Ramos (cell line): ENCODE results near the gene PDZD7.

ENCODE experiments used
- in situ Hi-C: fragments of 300-500 bp; cut with MboI; formaldehyde crosslinking; loops from one replicate; pipeline ENCODE4 v1.14.3; 2022; ENCODE audit warnings: low sequenced_read_pairs; ENCODE audit not compliant: unreplicated experiment

The PDZD7 gene

DNA sequence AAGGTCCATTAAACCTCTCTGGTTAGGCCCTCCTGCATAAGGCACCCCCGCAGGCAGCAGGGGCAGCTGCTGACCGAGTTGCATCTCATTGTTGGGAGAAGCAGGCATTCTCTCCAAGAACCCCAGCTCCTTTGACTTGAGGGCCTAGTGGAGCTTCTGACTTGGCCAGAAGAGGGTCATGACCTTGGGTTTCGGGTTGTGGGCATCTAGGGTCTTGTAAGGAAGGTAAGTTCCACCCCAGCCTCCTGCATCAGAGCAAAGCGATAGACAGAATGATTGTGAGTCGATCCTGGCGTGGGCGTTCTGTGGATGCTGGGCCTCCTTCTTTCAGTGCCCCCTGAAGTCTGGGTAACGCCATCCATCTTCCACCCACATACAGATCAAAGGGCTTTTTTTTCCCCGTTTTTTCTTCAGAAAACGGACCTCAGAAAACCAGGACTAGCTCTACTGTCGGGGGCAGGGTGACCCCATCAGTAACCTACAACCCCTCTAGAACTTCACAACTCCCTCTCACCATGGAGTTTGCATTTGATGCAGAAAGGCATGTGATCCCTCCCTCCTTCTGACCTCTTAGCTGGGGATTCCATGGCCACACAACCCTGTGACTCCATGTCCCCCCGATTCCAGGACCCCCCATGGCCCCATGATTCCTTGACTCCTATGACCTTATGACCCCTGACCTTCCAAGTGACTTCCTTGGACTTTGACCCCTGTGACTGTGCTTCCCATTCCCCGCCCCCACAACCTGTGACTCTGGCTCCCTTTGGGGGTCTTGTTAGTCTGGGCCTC, 58.6 kb downstream of the PDZD7 start:
- in situ Hi-C loops: no loop called here

- in situ Hi-C loops: no loop called here
These were observed 59.8 kb downstream of the PDZD7 start for GRCh38 chr10:100970914-100971811.

GRCh38 chr10:100970076-100970913, 60.6 kb downstream of the PDZD7 start:
- in situ Hi-C loops: no loop called here

DNA sequence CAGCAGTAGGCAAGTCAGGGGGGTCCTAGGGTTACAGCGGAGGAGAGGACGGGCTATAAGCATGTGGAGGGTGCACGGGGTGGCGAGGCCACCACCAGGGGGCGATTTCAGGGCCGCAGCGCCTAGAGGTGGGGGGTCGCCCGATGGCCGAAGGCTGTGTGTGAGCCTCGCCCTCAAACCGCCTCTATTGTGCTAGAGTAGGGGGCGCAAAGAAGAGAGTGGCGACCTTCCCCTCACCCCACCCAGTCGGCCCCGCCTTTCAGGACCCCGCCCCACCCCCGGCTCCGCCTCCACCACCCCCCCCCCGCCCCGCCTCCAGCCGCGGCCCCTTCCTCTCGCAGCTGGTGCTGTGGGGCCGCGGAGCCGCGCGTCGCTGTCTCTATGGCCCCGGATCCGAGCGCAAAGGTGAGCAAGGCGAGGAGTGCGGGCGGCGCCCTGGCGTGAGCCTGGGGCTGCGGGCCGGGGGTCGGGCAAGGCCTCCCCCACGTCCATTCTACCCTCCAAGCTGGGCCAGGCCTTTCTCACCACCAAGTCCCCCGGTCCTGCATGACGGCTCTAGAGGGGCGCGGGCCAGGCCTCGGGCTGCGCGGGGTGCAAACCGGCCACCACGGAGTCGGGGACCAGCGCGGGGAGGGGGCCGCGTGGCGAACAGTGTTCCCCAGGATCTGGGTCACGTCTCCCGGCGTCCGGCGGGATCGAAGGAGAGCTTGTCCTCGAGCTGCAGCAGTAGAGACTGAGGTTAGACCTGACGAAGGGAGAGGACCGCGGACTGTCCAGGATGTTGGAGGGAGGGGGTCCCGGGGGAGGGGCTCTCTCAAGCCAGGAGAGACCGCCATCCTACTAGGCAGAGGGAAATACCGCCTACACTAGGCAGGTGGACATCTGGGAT, 61.5 kb downstream of the PDZD7 start, which contains the start of gene SEMA4G:
SEMA4G (plus strand) TSS at position 318 of the 889 bp plus-strand sequence. CDS start 3,409 bp downstream, outside the sequence.
- in situ Hi-C loops: no loop called here

DNA sequence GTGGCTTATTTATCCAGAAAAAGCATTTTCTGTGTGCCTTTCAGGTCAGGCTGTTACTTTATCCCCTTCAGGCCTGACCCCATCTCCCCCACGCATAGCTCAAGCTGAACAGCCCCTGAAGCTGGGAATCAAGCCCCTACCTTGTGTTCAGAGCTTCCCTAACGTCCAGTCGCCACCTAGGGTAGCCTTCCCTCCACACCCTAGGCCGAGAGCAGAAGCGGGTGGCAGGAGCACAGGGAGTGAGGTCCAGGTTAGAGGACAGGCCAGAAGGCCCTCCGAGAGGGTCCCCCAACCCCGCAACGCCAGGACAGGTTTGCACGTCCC, 62.1 kb downstream of the PDZD7 start:
- in situ Hi-C loops: no loop called here

GRCh38 chr10:100968062-100968736, 62.7 kb downstream of the PDZD7 start:
- in situ Hi-C loops: no loop called here

DNA sequence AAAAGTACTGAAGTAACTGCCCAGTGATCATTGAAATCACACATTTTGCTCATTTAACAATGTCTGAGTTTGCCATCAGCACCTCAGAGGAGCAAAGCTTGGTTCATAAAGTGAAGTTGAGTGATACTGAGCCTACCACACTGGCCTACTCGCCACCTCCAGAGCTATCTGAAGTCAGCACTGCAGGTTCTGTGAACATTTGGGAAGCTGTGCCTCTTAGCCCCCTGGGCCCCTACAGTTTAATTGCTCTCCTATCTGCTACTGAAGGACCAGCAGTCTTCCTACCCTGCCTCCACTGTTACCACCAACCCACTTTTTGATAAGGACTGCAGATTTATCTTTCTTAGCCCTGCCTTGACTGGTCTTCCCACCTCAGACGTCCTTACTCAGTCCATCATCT, 63.6 kb downstream of the PDZD7 start:
- in situ Hi-C loops: no loop called here

- in situ Hi-C loops: no loop called here
These were observed 64.0 kb downstream of the PDZD7 start for GRCh38 chr10:100966887-100967286.

DNA sequence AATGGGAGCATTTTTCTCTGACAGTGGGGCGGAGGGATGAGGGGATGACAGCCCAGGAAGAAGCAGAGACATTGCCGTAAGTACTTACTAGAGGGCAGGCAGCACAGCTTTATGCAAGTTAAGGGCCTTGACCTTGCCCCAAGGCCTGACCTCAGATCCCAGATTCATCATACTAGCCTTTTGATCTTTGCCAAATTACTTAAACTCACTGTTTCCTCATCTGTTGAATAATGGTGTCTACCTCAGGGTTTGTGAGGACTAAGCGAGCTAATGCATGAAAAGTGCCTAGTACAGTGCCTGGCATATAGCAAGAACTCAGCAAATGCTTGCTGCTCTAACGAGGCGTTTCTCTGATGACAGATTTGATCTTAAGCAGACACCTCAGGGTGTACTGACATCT, 65.1 kb downstream of the PDZD7 start:
- in situ Hi-C loops: no loop called here

DNA sequence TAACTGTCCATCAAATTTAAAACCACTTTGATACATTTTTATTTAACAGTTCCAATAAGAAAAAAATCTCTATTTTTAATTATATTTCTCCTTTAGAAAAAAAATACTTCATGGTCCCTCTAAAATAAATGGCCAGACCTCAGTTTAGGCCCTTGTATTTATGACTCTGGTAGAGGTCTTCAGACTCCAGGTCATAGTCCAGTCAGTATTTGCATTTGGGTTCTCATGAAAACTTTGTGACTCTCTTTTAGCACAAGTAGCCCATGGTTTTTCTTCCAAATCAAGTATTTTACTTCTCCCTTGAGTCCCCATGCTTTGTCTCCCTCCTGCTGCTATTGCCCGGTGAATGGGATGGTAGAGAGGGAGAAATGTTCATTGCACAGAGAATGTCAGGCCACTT, 67.1 kb downstream of the PDZD7 start:
- in situ Hi-C loops: no loop called here

DNA sequence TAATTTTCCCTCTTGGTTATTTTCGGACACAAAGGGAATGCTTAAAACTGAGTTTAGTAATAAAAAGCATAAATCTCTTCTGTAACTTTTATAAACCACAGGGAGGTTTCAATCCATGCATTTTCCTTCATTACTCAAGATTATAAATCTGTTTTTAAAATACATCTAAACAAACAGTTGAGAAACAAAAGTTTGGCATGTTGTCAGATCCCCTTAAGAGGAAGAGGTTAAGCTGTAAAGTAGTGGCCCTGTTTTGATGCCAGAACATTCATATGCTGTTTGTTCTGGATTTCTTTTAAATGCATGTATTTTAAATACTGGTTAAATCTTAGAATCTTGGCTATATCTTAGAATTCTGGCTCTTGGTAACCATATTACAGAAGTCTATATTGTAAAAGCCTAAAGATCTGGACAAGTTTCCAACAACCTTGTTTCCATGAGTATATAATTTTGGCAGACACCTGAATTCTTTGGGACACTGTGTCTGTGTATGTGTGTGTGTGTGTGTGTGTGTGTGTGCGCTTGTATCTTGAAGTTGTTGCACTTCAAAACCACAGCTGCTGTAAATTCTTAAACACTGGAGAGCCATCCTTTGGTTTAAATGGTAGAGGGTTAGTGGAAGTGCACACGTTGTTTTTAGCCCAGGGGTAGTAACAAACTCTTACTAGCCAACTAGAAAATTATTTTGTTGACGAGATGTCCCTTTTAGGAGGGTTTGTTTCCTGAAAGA, 68.4 kb downstream of the PDZD7 start:
- in situ Hi-C loops: no loop called here

- in situ Hi-C loops: no loop called here
These were observed 70.7 kb downstream of the PDZD7 start for GRCh38 chr10:100960251-100960650.
